ENCODE data around the gene LACRT. TPM values are rescaled to one million over a fixed set of nuclear protein-coding genes. Genes with fewer than 3 reads are reported as not detected.

LACRT gene
- not detected in 2 replicates for total RNA-seq

DNA sequence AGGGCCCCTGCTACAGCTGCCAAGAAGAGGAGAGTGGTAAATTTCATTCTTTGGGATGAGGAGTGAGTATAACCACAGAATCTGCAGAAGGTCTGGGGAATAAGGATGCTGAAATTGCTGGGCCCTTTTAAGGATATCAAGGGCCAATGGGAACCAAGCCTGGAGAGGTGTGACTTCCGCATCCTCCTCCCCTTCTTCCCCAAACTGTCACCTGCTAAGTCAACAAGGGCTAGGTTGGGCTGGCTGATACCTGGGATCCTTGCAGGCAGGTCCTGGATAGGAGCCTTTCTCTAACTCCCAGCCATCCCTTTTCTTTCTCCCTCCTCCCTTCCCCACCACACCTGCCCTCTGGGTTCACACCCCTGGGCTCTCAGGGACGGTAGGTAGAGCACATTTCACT lies at the start of gene LACRT:
LACRT (minus strand) TSS at position 101 of the 400 bp plus-strand sequence; CDS start at position 47, 54 bp downstream.

DNA sequence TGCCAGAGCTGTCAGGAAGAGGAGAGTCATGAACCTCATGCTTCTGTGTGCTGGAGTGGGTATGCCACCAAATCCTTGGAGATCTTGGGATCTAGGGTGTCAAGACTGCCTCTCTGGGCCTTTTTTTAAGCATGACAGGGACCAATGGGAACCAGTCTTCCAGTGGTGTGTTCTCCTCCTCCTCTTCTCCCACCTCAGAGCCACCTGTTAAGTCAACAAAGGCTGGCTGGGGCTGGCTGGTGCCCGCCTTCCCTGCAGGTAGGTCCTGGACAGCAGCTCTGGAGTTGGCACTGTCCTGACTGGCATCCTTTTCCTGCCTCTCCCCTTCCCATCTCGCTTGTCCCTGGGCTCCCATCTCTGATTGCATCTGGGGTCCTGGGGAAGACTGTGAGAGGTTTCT lies 13.6 kb upstream of the LACRT start, which contains the start of gene DCD:
DCD (minus strand) TSS at position 101 of the 400 bp plus-strand sequence; CDS start at position 39, 62 bp downstream.

GRCh38 chr12:54588110-54588889 lies 46.4 kb downstream of the LACRT start, which contains the start of gene PPP1R1A:
Gene PPP1R1A (minus strand): TSS chr12:54588659. CDS start chr12:54588488, 171 bp downstream.

Other genes starting within 250 kb of the LACRT start
- gene ITGA5, start 215.6 kb downstream of the LACRT start, total RNA-seq, result 589 and 1,116 TPM in 2 replicates
- gene GTSF1, start 161.3 kb downstream of the LACRT start, total RNA-seq, result 1.1 TPM in 1 of 2 replicates, not detected in the other
- gene NCKAP1L, start 137.1 kb downstream of the LACRT start, total RNA-seq, result 0.03 TPM in 1 of 2 replicates, not detected in the other
- gene PDE1B, start 85.3 kb downstream of the LACRT start, total RNA-seq, result 0.13 and 9.9 TPM in 2 replicates
- gene PPP1R1A, start 46.2 kb downstream of the LACRT start, total RNA-seq, result not detected in 2 replicates
- gene DCD, start 13.5 kb upstream of the LACRT start, total RNA-seq, result not detected in 2 replicates
- gene MUCL1, start 219.6 kb upstream of the LACRT start, total RNA-seq, result not detected in 2 replicates